Immature natural killer cell (primary cell): ENCODE data around the gene CD84. TPM values are rescaled to one million over a fixed set of nuclear protein-coding genes. Genes with fewer than 3 reads are reported as not detected.

ENCODE experiments used
- DNase-seq, 3 donors: peaks; one replicate each; pipeline ENCODE4 v3.0.0; 2022; ENCODE audit warnings: mixed read lengths in 1 of 3
- H3K27ac Mint-ChIP-seq, 6 donors: one replicate each; pipeline ENCODE4 v1.8.0; 2020; ENCODE audit warnings: mixed read lengths in 6 of 6, mild to moderate bottlenecking in 5 of 6, inconsistent platforms in 4 of 6, moderate library complexity in 3 of 6
- H3K27me3 Mint-ChIP-seq, 3 donors: one replicate each; pipeline ENCODE4 v1.8.0; 2020 to 2021; ENCODE audit warnings: low read depth in 3 of 3, mild to moderate bottlenecking in 3 of 3, mixed read lengths in 3 of 3, moderate library complexity in 3 of 3, inconsistent platforms in 1 of 3
- H3K36me3 Mint-ChIP-seq, 3 donors: one replicate each; pipeline ENCODE4 v1.8.0; 2020; ENCODE audit warnings: mixed read lengths in 3 of 3, inconsistent platforms in 2 of 3, mild to moderate bottlenecking in 2 of 3
- H3K4me1 Mint-ChIP-seq, 2 donors: one replicate each; pipeline ENCODE4 v1.8.0; 2020; ENCODE audit warnings: inconsistent platforms in 2 of 2, mild to moderate bottlenecking in 2 of 2, mixed read lengths in 2 of 2, moderate library complexity in 1 of 2
- H3K4me3 Mint-ChIP-seq, 5 donors: one replicate each; pipeline ENCODE4 v1.8.0; 2020; ENCODE audit warnings: mild to moderate bottlenecking in 5 of 5, mixed read lengths in 5 of 5, inconsistent platforms in 3 of 5, moderate library complexity in 3 of 5
- H3K9me3 Mint-ChIP-seq, 6 donors: one replicate each; pipeline ENCODE4 v1.8.0; 2020; ENCODE audit warnings: mild to moderate bottlenecking in 6 of 6, mixed read lengths in 6 of 6, inconsistent platforms in 4 of 6, moderate library complexity in 3 of 6
- polyA plus RNA-seq, 3 donors: library from polyadenylated mRNA; unstranded; fragments of 300-500 nt; fragmentation: Illumina TruSeq; gene quantifications; one replicate each; pipeline ENCODE4 v1.2.3, GENCODE V29; 2021

Gene CD84
- polyA plus RNA-seq, 3 donors from 2014 or later: 2.1 to 3.9 (median 3.0) TPM

GRCh38 chr1:160620942-160621632 lies 41.8 kb upstream of the CD84 start:
- H3K27me3 Mint-ChIP-seq: peaks cover 0 to 5% (median 1%) of the 10 kb centered on the region in 3 donors
- DNase-seq: no peak
- H3K9me3 Mint-ChIP-seq: no peaks in the 10 kb centered on the region
- peaks cover 17 to 23% of the 10 kb centered on the region in 2 donors for H3K4me1 Mint-ChIP-seq
- no peak overlapping the region for H3K27ac Mint-ChIP-seq
- no peak overlapping the region for H3K4me3 Mint-ChIP-seq
- H3K36me3 Mint-ChIP-seq: no peaks in the 10 kb centered on the region

GRCh38 chr1:160619742-160620277 lies 40.5 kb upstream of the CD84 start:
- DNase-seq: no peak
- Mint-ChIP-seq H3K27ac (no peak overlapping the region), H3K4me3 (no peak overlapping the region), H3K9me3 (no peaks in the 10 kb centered on the region), H3K36me3 (no peaks in the 10 kb centered on the region), H3K4me1 (peaks cover 17 to 23% of the 10 kb centered on the region in 2 donors), H3K27me3 (peaks cover 0 to 5% (median 1%) of the 10 kb centered on the region in 3 donors)

GRCh38 chr1:160618763-160619274 lies 39.5 kb upstream of the CD84 start:
- Mint-ChIP-seq H3K9me3 (no peaks in the 10 kb centered on the region), H3K4me3 (no peak overlapping the region), H3K36me3 (no peaks in the 10 kb centered on the region), H3K27ac (peak overlapping the region in 2 of 6 donors; percentile 17 to 32), H3K27me3 (peaks cover 0 to 5% (median 1%) of the 10 kb centered on the region in 3 donors), H3K4me1 (peaks cover 11 to 15% of the 10 kb centered on the region in 2 donors)
- DNase-seq: peak; percentile 32 to 49 (median 38)

- Mint-ChIP-seq H3K9me3 (no peaks in the 10 kb centered on the region), H3K4me1 (peaks cover 8 to 10% of the 10 kb centered on the region in 2 donors), H3K27ac (no peak overlapping the region), H3K27me3 (peaks cover 1 to 5% (median 2%) of the 10 kb centered on the region in 3 donors), H3K4me3 (no peak overlapping the region), H3K36me3 (no peaks in the 10 kb centered on the region)
- no peak for DNase-seq
Observed at GRCh38 chr1:160618327-160618726, 39.0 kb upstream of the CD84 start.

GRCh38 chr1:160615660-160616059 lies 36.4 kb upstream of the CD84 start:
- no peaks in the 10 kb centered on the region for H3K9me3 Mint-ChIP-seq
- H3K36me3 Mint-ChIP-seq: no peaks in the 10 kb centered on the region
- H3K4me3 Mint-ChIP-seq: no peak overlapping the region
- DNase-seq: no peak
- H3K4me1 Mint-ChIP-seq: peaks cover 4 to 8% of the 10 kb centered on the region in 2 donors
- no peak overlapping the region for H3K27ac Mint-ChIP-seq
- peaks cover 0 to 7% (median 6%) of the 10 kb centered on the region in 3 donors for H3K27me3 Mint-ChIP-seq

- Mint-ChIP-seq H3K27ac (no peak overlapping the region), H3K36me3 (no peaks in the 10 kb centered on the region), H3K4me1 (peaks cover 4 to 8% of the 10 kb centered on the region in 2 donors), H3K27me3 (peaks cover 0 to 7% (median 6%) of the 10 kb centered on the region in 3 donors), H3K4me3 (no peak overlapping the region), H3K9me3 (no peaks in the 10 kb centered on the region)
- no peak for DNase-seq
Observed at GRCh38 chr1:160614410-160614809, 35.1 kb upstream of the CD84 start.

- Mint-ChIP-seq H3K4me3 (no peak overlapping the region), H3K27ac (no peak overlapping the region), H3K4me1 (no peaks in the 10 kb centered on the region), H3K36me3 (no peaks in the 10 kb centered on the region), H3K27me3 (peaks cover 0 to 6% (median 5%) of the 10 kb centered on the region in 3 donors), H3K9me3 (no peaks in the 10 kb centered on the region)
- DNase-seq: no peak
Observed at GRCh38 chr1:160612613-160613218, 33.4 kb upstream of the CD84 start.

GRCh38 chr1:160610569-160611242 lies 31.4 kb upstream of the CD84 start:
- H3K9me3 Mint-ChIP-seq: no peaks in the 10 kb centered on the region
- peaks cover 13 to 16% of the 10 kb centered on the region in 2 donors for H3K4me1 Mint-ChIP-seq
- H3K27ac Mint-ChIP-seq: no peak overlapping the region
- no peak for DNase-seq
- no peaks in the 10 kb centered on the region for H3K36me3 Mint-ChIP-seq
- peaks cover 0 to 6% (median 5%) of the 10 kb centered on the region in 3 donors for H3K27me3 Mint-ChIP-seq
- no peak overlapping the region for H3K4me3 Mint-ChIP-seq

GRCh38 chr1:160608941-160609340 lies 29.6 kb upstream of the CD84 start:
- peaks cover 13 to 20% of the 10 kb centered on the region in 2 donors for H3K4me1 Mint-ChIP-seq
- no peak for DNase-seq
- peaks cover 0 to 7% (median 3%) of the 10 kb centered on the region in 3 donors for H3K36me3 Mint-ChIP-seq
- H3K4me3 Mint-ChIP-seq: no peak overlapping the region
- H3K27me3 Mint-ChIP-seq: peaks cover 0 to 6% (median 5%) of the 10 kb centered on the region in 3 donors
- H3K9me3 Mint-ChIP-seq: peaks cover 0 to 14% (median 9%) of the 10 kb centered on the region in 6 donors
- no peak overlapping the region for H3K27ac Mint-ChIP-seq

GRCh38 chr1:160608514-160608913 lies 29.2 kb upstream of the CD84 start:
- Mint-ChIP-seq H3K9me3 (peaks cover 0 to 16% (median 9%) of the 10 kb centered on the region in 6 donors), H3K27me3 (peaks cover 0 to 6% (median 5%) of the 10 kb centered on the region in 3 donors), H3K4me1 (peaks cover 13 to 20% of the 10 kb centered on the region in 2 donors), H3K4me3 (no peak overlapping the region), H3K27ac (no peak overlapping the region), H3K36me3 (peaks cover 0 to 7% (median 4%) of the 10 kb centered on the region in 3 donors)
- DNase-seq: no peak

GRCh38 chr1:160608057-160608456 lies 28.8 kb upstream of the CD84 start:
- H3K27ac Mint-ChIP-seq: no peak overlapping the region

GRCh38 chr1:160607672-160608032 lies 28.4 kb upstream of the CD84 start:
- Mint-ChIP-seq H3K9me3 (peaks cover 0 to 16% (median 12%) of the 10 kb centered on the region in 6 donors), H3K4me3 (no peak overlapping the region), H3K27me3 (peaks cover 0 to 5% (median 0%) of the 10 kb centered on the region in 3 donors), H3K36me3 (peaks cover 0 to 10% (median 7%) of the 10 kb centered on the region in 3 donors), H3K4me1 (peaks cover 13 to 20% of the 10 kb centered on the region in 2 donors), H3K27ac (no peak overlapping the region)
- DNase-seq: no peak

More at GRCh38 chr1:160608057-160608456, 28.8 kb upstream of the CD84 start:
- DNase-seq: no peak
- Mint-ChIP-seq H3K4me1 (peaks cover 13 to 20% of the 10 kb centered on the region in 2 donors), H3K36me3 (peaks cover 0 to 7% (median 6%) of the 10 kb centered on the region in 3 donors), H3K9me3 (peaks cover 0 to 16% (median 9%) of the 10 kb centered on the region in 6 donors), H3K27me3 (peaks cover 0 to 5% (median 4%) of the 10 kb centered on the region in 3 donors), H3K4me3 (no peak overlapping the region)

GRCh38 chr1:160607011-160607671 lies 27.8 kb upstream of the CD84 start:
- Mint-ChIP-seq H3K27ac (peak overlapping the region; percentile 66 to 86 (median 79)), H3K27me3 (peaks cover 0 to 5% (median 0%) of the 10 kb centered on the region in 3 donors), H3K4me1 (peaks cover 13 to 20% of the 10 kb centered on the region in 2 donors), H3K9me3 (peaks cover 0 to 16% (median 13%) of the 10 kb centered on the region in 6 donors), H3K4me3 (peak overlapping the region in 1 of 5 donors; percentile 39), H3K36me3 (peaks cover 0 to 12% (median 7%) of the 10 kb centered on the region in 3 donors)
- peak; percentile 76 to 83 (median 79) for DNase-seq
